SK-N-MC (cell line): ENCODE results near the gene ACBD5.
A peak's percentile ranks its signal among the peaks of the same experiment; 100 is the strongest.
"Not testable (repeated sequence)": the region's sequence is repeated elsewhere in the genome, so short reads cannot be mapped to it uniquely, and the experiment has no call there.

Experiments
- DNase-seq: peaks from one replicate; pipeline ENCODE4 v3.0.0-alpha.2; 2011; ENCODE audit warnings: low read depth, low spot score
- H3K27ac ChIP-seq: fragments of 200-600 bp; sonication (generic); 2 replicates; pipeline ENCODE4 v1.5.1; 2016; ENCODE audit warnings: mixed run types
- H3K36me3 ChIP-seq: fragments of 200-600 bp; sonication (generic); 2 replicates; pipeline ENCODE4 v1.6.1; 2017; ENCODE audit warnings: antibody characterized with exemption, low read length, mixed read lengths; ENCODE audit not compliant: insufficient read depth
- H3K4me3 ChIP-seq: fragments of 200-600 bp; sonication (generic); 2 replicates; pipeline ENCODE4 v1.5.1; 2016
- H3K9ac ChIP-seq: fragments of 200-600 bp; sonication (generic); 2 replicates; pipeline ENCODE4 v1.8.0; 2017; ENCODE audit warnings: mixed run types, mixed read lengths; ENCODE audit not compliant: insufficient read length
- H3K9me3 ChIP-seq: fragments of 200-600 bp; sonication (generic); 2 replicates; pipeline ENCODE4 v1.6.1; 2017; ENCODE audit warnings: low read depth, mild to moderate bottlenecking, antibody characterized with exemption, low read length, moderate library complexity, mixed read lengths
- EZH2 ChIP-seq: fragments of 200-600 bp; sonication (generic); IDR thresholded peaks from one replicate; pipeline ENCODE4 v1.6.1; 2017; ENCODE audit warnings: antibody characterized with exemption
- FOXP2 ChIP-seq: optimal IDR thresholded peaks from 2 replicates; pipeline ENCODE3; 2011; ENCODE audit warnings: mild to moderate bottlenecking, moderate library complexity; ENCODE audit not compliant: insufficient read depth; ENCODE audit errors: extremely low read length, control extremely low read depth
- POLR2AphosphoS5 ChIP-seq: IDR thresholded peaks from 2 replicates; pipeline ENCODE4 v1.6.1; 2012; ENCODE audit warnings: mild to moderate bottlenecking, low read depth, low read length, borderline replicate concordance

Gene ACBD5

DNA sequence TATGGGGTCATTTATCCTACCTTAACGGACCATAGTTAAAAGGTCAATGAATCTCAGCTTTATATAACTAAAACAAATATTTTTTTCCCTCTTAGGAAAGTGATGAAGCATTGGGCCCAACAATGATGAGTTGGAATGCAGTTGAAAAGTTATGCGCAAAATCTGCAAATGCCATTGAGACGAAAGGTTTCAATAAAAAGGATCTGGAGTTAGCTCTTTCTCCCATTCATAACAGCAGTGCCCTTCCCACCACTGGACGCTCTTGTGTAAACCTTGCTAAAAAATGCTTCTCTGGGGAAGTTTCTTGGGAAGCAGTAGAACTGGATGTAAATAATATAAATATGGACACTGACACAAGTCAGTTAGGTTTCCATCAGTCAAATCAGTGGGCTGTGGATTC lies 70.7 kb downstream of the ACBD5 start:
- H3K4me3 ChIP-seq, result no peak overlapping the region
- TF ChIP-seq FOXP2 (no peak), EZH2 (no peak)
- no peak for DNase-seq
- no peaks in the 10 kb centered on the region for H3K9me3 ChIP-seq
- H3K27ac ChIP-seq, result no peak overlapping the region
- H3K36me3 ChIP-seq, result peaks cover 47% of the 10 kb centered on the region
- no peak overlapping the region for H3K9ac ChIP-seq

DNA sequence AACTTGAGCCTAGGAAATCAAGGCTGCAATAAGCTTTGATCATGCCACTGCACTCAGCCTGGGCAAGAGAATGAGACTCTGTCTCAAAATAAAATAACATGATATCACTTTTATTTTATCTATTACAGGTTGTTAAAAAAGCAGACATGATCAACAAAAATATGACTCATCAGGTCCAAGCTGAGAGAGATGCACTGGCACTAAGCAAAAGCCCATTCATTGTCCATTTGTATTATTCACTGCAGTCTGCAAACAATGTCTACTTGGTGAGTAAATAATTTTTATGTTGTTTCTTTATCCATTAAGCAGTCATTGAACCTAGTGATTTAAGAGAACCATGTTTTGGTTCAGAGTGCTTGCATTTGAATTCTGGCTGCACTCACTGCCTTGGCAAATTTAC lies 82.2 kb downstream of the ACBD5 start:
- no peak for DNase-seq
- Histone ChIP-seq H3K36me3 (peaks cover 21% of the 10 kb centered on the region; the same call in 1 of the 2 replicates), H3K9me3 (no peaks in the 10 kb centered on the region), H3K4me3 (no peak overlapping the region), H3K9ac (no peak overlapping the region), H3K27ac (no peak overlapping the region)
- TF ChIP-seq POLR2AphosphoS5 (no peak), FOXP2 (no peak)

DNA sequence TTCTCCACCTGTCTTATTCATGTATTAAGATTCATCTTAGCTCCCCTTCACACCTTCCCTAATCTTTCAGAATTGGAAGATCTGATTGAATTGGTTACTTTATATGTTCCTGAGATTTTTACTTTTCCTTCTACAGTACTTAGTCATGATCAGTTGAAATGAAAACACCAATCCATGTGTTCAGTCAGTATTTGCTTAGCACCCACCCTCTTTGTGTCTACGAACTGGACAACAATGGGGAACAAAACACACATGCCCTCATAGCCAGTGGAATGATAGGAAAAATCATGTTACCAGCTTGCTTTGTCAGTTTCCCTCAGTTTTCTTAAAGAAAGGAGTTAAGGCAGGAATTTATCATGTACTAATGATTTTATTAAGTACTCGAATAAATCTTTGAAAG lies 83.4 kb downstream of the ACBD5 start:
- DNase-seq, result no peak
- TF ChIP-seq EZH2 (no peak), FOXP2 (no peak), POLR2AphosphoS5 (no peak)

DNA sequence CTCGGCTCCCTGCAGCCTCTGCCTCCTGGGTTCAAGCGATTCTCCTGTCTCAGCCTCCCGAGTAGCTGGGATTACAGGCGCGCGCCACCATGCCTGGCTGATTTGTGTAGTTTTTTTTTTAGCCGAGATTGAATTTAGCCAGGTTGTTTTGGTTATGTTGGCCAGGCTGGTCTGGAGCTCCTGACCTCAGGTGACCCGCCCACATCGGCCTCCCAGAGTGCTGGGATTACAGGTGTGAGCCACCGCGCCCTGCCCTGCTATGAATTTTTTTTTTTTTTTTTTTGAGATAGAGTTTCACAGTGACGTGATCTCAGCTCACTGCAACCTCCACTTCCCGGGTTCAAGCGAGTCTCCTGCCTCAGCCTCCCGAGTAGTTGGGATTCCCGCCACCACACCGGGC lies 84.0 kb downstream of the ACBD5 start:
- DNase-seq, H3K27ac ChIP-seq, H3K9me3 ChIP-seq: not testable (repeated sequence)
- Histone ChIP-seq H3K36me3 (peaks cover 16% of the 10 kb centered on the region; the same call in 1 of the 2 replicates), H3K4me3 (peak overlapping the region; percentile 88), H3K9ac (peak overlapping the region; percentile 78)

More for the DNA sequence above, 83.4 kb downstream of the ACBD5 start:
- Histone ChIP-seq H3K9ac (peak overlapping the region; percentile 6), H3K4me3 (peak overlapping the region; percentile 88), H3K36me3 (peaks cover 21% of the 10 kb centered on the region; the same call in 1 of the 2 replicates), H3K27ac (no peak overlapping the region), H3K9me3 (no peaks in the 10 kb centered on the region)

DNA sequence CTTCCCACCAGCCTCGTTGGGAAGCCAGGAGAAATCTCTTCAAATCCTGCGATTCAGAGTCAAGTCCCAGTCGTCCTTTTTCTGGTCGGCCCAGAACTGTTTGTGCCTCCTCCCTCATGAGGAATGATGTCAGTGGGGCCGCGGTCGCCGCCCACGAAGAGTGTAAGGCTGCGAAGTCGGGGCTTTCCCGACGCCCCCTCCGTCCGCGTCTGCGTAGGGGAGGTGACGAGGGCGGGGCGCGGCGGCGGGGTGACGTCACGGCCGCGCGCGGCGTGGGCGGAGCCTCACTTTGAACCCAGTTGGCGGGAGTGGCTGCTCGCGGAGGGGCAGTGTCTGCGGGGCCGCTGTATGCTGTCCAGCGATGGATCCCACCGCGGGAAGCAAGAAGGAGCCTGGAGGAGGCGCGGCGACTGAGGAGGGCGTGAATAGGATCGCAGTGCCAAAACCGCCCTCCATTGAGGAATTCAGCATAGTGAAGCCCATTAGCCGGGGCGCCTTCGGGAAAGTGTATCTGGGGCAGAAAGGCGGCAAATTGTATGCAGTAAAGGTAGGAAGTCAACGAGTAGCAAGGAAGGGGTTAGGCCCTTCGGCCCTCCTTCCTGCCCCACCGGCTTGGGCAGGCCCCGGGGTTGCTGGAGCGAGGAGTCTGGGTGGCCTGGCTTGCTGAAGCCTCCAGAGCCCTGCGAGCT lies 85.4 kb downstream of the ACBD5 start, which contains the start of gene MASTL:
Gene MASTL (plus strand): TSS at position 287 of the 689 bp plus-strand sequence. CDS start 75 bp downstream, at position 362.
- Histone ChIP-seq H3K9ac (peak within 1 kb of the TSS; percentile 96), H3K27ac (peak within 1 kb of the TSS; percentile 96), H3K9me3 (no peaks in the 10 kb centered on the region), H3K36me3 (peaks cover 16% of the 10 kb centered on the region; the same call in 1 of the 2 replicates), H3K4me3 (peak within 1 kb of the TSS; percentile 88)
- DNase-seq, result peak; percentile 14
- no peak for TF ChIP-seq FOXP2
- peak; percentile 74; the same call in 1 of the 2 replicates for TF ChIP-seq POLR2AphosphoS5

DNA sequence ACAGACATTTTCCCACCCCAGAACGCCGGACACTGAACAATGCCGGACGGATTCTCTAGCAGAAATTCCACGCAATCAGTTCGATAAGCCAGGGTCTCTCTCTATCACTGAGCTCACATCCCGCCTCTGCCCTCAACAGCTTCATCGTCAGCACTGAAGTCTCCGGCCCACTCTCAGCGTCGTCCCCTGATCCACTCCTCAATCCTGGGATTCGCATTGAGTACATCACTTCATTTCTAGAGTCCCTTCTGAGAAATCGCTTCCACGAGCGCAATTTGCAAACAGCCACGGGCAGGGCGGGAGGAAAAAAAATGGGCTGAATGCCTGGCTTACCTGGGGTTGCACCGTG lies 86.8 kb downstream of the ACBD5 start:
- TF ChIP-seq POLR2AphosphoS5, result no peak
- no peak for TF ChIP-seq EZH2
- no peak for TF ChIP-seq FOXP2
- DNase-seq, result no peak
- Histone ChIP-seq H3K36me3 (peaks cover 9% of the 10 kb centered on the region; the same call in 1 of the 2 replicates), H3K9me3 (no peaks in the 10 kb centered on the region), H3K4me3 (peak overlapping the region; percentile 88), H3K9ac (peak overlapping the region; percentile 96), H3K27ac (peak overlapping the region; percentile 96; the same call in 1 of the 2 replicates)

DNA sequence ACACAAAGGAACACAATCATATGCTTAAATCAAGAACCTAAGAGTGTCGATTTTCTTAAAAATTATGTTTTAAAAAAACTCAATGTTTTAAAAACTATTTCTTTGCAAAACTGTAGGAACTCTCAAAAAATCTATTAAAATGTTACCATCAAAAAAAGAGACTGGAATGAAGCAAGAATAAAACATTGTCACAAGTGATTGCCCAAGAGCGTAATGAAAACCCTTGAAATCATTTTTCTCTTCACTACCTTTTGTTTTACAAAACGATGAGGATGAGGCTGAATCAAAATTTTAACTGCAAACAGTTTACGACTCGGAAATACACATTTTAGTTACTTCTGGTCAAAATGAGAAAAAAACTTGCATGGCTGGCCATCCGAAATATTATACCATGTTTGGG lies 87.3 kb downstream of the ACBD5 start:
- no peak for DNase-seq
- Histone ChIP-seq H3K9me3 (no peaks in the 10 kb centered on the region), H3K27ac (no peak overlapping the region), H3K4me3 (peak overlapping the region; percentile 88), H3K36me3 (peaks cover 9% of the 10 kb centered on the region; the same call in 1 of the 2 replicates), H3K9ac (peak overlapping the region; percentile 96)
- TF ChIP-seq POLR2AphosphoS5 (no peak), EZH2 (no peak), FOXP2 (no peak)

DNA sequence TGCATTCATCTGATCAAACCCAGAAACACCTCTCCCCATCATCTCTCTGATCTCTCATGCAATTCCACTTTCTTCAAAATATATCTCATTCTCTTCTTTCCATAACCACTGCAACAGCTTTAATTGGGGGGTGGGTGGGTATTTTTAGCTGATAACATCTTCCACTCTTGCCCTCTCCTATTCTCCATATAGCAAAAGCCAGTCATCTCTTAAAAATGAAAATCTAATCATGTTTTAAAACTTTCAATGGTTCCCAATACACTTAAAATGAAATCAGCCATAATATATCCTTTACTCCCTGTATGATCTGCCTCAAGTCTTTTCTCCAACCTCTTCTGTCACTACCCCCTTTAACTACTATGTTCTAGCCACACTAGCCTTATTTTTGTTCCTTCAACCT lies 87.9 kb downstream of the ACBD5 start:
- no peaks in the 10 kb centered on the region for H3K9me3 ChIP-seq
- H3K36me3 ChIP-seq, result peaks cover 8% of the 10 kb centered on the region; the same call in 1 of the 2 replicates
- peak overlapping the region; percentile 96 for H3K9ac ChIP-seq
- DNase-seq, result no peak
- no peak overlapping the region for H3K27ac ChIP-seq
- H3K4me3 ChIP-seq, result peak overlapping the region; percentile 88
- no peak for TF ChIP-seq FOXP2
- no peak for TF ChIP-seq POLR2AphosphoS5
- no peak for TF ChIP-seq EZH2

DNA sequence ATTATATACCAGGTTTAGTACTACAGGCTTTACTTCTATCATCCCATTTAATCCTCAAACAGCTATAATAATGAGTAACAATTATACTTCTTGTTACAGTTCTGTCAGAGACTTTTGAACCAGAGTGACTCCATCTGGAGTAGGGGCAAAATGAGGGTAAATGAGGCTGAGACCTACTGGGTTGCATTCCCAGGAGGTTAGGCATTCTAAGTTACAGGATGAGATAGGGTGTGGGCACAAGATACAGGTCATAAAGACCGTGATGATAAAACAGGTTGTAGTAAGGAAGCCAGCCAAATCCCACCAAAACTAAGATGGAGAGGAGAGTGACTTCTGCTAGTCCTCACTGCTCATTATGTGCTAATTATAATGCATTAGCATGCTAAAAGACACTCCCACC lies 90.3 kb downstream of the ACBD5 start:
- H3K4me3 ChIP-seq, result no peak overlapping the region
- TF ChIP-seq FOXP2 (no peak), EZH2 (no peak), POLR2AphosphoS5 (no peak)
- no peaks in the 10 kb centered on the region for H3K9me3 ChIP-seq
- H3K27ac ChIP-seq, result no peak overlapping the region
- no peak overlapping the region for H3K9ac ChIP-seq
- no peak for DNase-seq
- H3K36me3 ChIP-seq, result peaks cover 27% of the 10 kb centered on the region
